ENCODE measurements around the gene PPP2R3B.
"Not testable (repeated sequence)": the region's sequence is repeated elsewhere in the genome, so short reads cannot be mapped to it uniquely, and the experiment has no call there.

Gene PPP2R3B

DNA sequence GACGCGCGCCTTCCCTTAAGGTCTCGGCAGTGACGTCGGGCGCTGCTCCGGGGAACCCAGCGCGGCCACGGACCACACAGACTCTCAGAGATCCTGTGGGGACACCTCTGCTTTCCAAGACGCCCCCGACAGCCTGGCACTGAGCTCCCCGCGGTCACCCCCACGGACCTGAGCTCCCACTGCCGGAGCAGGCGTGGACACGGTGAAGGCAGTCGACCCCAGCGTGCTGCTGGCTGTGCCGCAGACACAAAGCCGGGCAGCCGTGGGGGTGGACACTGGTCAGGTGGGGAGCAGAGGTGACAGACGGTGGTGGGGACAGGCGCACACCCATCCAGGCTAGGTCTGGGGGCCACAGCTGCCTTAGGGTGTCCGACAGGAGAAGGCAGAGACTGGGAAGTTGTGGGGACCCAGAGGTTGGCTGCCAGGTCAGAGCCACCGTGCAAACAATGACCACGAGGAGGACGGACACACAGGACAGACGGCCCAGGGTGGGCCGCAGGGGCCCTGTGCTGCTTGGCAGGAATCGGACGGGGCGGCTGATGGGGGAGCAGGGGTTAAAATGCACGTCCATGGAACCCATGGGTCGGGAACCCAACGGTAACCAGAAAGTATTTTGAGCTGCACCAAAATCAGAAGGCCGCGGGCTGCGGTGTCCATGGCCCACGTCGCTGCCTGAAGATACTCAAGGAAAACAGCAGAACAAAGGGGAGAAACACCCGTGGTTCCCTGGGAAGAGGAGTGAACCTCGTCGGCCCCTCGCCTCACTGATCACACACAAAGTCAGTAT lies 51.5 kb downstream of the PPP2R3B start:
- DNase-seq, result no peak

DNA sequence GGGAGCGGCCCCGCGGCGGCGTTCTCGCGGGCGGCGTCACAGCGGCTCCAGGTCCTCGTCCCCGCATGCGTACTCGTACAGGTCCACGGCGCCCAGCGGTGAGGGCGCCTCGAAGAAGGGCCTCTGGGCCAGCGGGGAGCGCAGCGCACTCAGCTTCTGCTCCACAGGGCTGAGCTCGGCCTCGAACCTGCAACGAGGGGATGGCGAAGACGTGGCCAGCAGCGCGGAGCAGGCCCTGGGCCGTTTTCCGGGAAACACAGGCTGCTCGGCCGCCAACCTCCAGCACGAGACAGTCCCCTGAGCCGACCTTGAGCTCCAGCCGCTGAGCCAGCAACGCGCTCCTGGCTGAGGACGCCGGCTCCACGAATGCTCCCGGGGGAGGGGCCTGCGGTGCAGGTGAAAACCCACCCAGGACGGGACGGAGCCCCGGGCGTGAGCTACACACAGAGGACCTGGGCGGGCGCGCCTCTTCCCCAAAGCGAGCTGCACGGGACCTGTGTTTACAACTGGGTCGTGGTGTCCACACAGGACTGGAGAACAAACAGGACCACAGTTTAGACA lies 52.3 kb downstream of the PPP2R3B start:
- no peak for DNase-seq

DNA sequence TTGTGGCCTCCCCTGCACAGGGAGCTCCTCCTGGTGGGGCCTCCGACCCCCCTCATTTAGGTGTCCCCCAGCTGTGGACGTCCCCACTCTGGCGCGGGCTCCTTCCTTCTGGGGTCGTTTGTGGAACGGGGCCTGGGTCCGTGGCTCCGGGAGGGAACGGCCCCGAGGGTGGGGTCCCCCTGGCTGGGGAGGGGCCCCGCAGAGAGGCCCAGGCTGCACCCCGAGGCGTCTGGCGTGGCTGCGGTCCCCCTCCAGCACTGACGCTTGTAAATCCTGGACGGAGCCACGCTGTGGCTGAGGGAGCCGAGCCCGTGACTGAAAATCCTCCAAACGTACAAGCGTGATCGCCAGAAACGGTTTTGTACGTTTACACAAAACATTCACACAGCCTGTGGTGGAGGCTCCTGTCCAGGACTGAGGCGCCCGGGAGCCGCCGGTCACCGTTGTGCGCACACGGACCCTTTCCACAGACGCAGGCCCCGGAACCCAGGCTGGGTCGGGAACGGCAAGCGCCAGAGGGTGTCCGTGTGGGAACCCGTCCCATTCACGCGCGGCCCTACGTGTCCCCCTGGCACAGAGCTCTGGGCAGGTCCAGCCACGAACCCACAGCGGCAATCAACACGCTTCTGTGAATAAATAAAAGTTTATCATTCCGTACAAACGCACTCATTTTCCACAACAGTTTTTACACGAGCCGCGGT lies 52.9 kb downstream of the PPP2R3B start:
- no peak for DNase-seq

DNA sequence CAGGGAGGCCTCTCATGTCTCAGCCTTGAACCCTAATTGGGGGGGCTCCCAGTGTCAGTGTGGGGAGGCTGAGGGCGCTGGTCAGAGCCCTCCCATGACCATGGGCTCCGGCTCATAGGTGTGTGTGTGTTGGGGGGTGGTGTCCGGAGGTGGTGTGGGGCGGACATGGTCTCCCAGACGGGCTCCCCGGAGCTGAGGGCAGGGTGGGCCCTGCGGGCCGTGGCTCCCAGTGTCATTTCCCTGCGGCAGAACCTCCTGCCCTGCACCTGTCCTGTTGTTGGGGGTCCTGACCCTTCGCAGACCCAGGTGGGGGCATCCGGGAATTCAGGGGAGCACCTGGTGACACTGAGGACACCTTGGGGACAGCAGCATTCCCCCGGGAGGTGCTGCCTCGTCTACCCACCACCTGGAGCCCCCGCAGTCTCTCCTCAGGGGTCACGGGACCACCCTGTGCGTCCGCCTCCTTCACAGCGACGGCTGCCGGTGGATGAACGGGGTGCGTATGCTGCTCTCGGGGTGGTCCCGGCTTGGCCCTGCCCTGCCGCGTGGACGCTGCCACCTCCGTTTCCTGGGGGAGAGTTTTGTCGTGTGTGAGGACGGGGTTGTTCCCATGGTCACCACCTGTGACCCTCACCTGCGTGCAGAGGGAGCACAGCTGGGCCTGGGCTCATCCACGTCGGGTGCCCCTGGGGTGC lies 53.6 kb downstream of the PPP2R3B start:
- no peak for DNase-seq

DNA sequence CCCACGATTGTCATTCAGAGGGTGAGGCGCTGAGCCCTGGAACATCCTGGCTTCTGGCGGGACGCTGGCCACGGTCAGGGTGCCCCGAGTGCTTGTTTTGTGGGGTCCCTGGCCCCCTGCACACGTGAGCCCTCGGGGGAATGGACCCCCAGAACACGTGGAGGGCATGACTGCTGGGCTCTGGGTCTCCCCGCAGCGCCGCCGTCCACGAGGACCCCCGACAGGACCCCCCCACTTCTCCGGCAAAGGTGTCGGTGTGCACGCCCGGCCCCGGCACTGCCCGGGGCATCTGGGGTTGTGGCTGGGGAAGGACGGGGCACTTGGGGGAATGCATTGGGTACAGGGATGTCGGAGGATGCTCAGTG lies 54.2 kb downstream of the PPP2R3B start:
- DNase-seq, result no peak

DNA sequence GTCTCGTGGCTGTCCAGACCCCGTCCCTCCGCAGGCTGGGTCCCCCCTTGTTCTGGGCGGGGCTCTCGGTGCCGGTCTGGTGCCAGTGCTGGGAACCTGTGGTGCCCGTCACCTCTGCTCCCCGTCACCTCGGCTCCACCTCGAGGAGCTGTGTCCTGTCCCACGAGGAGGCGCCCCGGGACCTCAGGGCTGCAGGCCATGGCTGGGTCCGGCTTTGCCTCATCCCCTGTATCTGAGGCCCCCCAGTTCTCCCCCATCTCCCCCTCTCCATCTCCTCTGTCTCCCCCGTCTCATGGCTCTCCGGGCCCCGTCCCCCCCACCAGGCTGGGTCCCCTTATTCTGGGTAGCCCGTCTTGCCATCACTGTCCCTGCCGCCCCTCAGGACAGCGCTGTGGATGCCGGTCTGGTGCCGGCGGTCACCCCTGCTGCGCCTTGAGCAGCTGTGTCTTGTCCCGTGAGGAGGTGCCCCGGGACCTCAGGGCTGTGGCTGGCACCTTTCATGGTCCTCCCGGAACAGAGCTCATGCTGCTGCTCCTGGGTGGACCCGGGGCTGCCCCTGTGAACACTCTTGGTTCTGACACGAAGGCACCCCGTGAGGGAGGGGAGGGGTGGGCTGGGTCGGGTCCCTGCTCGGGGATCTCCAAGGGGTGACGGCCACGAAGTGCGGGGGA lies 54.7 kb downstream of the PPP2R3B start:
- DNase-seq, result no peak

DNA sequence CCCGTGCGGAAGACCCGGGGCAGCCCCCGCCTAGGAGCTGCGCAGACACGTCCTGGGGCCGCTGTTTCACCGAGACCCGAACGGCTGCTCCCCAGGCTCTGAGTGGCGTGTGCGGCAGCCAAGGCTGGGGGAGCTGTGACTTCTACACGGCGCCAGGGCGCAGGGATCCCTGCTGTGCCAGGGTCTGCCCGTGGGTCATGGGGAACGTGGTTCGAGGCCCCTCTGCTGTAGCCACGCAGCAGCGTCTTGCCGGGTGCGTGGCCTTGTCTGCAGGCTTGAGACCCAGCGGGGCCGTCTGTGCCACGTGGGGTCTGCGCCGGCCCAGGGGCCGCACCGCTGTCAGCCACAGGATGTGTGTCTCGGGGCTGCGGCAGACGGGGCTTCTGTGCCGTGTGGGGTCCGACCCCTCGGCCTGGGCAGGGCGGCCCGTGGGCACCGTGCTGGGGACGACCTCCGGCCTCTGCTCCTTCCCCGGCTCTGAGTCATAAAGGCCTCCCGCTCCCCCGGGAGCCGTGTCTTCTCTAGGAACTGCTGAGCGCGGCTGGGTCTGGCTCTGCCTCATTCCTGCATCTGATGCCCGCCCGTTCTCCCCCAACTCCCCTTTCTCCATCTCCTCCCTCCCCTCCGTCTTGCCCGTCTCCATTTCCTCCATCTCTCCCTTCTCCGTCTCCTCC lies 55.4 kb downstream of the PPP2R3B start:
- DNase-seq, result peak in 1 of 2 experiments; percentile 63

DNA sequence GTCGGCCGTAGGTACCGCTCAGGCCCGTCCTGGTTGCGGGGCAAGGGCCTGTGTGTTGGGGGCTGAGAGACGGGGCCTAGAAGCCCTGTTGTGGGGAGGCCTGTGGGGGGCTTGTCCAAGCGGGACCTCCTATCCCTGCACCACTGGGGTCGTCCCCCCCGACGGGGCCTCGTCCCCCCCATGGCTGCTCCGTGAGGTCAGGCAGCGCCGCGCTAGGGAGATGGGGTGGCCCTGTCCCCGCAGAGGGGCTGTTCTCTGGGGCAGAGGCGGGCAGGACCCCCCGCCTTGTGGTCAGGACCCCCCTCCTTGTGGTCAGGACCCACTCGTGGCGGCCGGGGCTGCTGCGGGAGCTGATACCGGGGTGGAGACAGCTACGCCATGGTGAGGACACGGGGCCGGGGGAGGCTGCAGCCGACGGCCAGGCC lies 56.0 kb downstream of the PPP2R3B start:
- no peak for DNase-seq

DNA sequence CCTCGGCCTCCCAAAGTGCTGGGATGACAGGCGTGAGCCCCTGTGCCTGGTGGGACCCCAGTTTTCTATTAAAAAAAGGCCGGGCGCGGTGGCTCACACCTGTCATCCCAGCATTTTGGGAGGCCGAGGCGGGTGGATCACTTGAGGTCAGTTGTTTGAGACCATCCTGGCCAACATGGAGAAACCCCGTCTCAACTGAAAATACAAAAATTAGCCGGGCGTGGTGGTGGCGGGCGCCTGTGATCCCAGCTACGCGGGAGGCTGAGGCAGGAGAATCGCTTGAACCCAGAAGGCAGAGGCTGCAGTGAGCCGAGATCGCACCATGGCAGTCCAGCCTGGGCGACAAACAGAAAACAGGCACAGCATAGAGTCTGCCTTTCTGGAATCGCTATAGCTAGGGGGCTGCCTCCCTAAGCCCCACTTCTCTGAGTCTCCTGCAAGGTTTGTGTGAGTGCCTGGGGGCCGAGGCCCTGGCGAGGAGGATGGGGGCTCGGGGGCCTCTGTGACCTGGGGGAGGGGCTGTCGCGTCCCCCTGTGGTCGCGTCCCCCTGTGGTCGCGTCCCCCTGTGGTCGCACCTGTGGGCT lies 56.5 kb downstream of the PPP2R3B start:
- DNase-seq, result not testable (repeated sequence)

DNA sequence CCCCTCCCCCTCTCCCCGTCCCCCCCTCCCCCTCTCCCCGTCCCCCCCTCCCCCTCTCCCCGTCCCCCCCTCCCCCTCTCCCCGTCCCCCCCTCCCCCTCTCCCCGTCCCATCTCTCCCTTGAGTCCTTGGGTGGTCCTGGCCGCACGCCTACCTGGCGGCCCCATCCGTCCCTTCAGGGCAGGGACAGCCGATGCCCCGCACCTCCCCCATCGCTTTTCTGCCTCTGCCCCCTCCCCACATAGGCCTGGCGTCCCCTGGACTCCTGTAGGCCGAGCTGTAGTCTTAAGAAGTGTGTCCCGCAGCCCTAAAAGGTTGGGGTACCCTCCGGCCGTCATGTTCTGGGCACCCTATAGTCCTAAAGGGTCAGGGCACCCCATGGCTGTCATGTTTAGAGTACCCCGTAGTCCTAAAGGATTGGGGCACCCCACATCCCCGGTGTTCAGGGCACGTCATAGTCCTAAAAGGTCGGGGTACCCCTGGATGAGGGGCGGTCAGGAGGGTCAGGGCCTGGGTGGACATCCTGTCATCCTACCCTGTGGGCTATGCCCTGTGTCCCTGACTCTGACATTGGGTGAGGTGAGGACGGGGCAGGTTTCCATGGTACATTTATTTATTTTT lies 57.3 kb downstream of the PPP2R3B start:
- DNase-seq, result no peak

DNA sequence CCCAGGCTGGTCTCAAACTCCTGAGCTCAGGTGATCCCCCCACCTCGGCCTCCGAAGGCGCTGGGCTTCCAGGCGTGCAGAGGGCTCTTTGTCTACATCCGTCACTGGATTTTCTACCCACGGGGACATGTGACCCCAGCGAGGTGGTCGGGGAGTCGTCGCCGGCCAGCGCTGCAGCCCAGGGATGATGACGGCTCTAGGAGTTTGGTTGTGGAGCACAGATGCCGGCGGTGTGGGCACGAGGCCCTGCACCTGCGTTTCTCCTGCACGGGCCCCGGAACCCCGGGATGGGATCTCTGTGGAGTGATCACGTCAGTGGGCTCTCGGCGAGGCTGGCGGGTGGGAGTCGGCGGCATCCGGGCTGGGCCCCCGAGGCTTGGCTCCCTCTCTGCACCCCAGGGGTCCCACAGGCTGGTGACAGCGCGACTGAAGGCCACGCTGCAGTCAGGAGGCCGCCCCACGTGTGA lies 59.0 kb downstream of the PPP2R3B start:
- DNase-seq, result no peak

DNA sequence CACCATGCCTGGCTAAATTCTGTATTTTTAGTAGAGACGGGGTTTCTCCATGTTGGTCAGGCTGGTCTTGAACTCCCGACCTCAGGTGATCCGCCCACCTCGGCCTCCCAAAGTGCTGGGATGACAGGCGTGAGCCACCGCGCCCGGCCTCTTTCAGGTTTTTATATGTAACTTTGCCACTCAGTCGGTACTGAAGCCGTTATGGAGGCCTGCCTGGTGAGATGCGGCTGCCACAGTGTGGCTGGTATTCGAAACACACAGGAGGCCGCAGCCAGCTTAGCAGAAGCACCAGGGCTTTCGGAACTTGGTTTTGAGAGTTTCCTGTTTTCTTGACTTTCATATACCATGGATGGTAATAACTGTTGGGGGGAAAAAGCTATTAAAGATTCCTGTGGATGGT lies 62.0 kb downstream of the PPP2R3B start:
- DNase-seq, result not testable (repeated sequence)

DNA sequence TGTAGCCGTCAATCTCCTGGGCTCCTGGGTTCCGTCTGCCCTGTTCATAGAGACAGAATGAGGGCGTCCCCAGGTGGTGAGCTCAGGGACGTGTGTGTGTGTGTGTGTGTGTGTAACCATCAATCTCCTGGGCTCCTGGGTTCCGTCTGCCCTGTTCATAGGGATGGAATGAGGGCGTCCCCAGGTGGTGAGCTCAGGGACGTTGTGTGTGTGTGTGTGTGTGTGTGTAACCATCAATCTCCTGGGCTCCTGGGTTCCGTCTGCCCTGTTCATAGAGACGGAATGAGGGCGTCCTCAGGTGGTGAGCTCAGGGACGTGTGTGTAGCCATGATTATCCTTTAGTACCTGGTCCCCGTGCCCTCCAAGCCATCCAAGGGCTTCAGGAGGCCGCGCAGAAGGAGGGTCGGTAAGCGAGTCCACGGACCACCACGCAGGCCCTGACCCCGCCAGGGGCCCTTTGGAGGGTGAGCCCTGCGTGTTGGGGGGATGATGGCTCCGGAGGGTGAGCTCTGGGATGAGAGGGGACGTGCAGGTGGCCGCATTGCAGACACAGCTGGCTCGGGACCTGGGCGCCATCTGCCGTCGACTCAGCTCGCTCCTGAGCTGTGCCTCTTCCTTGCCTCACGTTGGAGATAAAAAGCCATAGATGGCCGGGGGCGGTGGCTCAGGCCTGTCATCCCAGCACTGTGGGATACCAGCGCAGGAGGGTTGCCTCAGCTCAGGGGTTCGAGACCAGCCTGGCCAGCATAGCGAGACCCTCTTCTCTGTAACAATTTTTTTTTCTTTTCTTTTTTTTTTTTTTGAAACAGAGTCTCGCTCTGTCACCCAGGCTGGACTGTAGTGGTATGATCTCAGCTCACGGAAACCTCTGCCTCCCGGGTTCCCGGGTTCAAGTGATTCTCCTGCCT lies 62.7 kb downstream of the PPP2R3B start:
- DNase-seq, result no peak

DNA sequence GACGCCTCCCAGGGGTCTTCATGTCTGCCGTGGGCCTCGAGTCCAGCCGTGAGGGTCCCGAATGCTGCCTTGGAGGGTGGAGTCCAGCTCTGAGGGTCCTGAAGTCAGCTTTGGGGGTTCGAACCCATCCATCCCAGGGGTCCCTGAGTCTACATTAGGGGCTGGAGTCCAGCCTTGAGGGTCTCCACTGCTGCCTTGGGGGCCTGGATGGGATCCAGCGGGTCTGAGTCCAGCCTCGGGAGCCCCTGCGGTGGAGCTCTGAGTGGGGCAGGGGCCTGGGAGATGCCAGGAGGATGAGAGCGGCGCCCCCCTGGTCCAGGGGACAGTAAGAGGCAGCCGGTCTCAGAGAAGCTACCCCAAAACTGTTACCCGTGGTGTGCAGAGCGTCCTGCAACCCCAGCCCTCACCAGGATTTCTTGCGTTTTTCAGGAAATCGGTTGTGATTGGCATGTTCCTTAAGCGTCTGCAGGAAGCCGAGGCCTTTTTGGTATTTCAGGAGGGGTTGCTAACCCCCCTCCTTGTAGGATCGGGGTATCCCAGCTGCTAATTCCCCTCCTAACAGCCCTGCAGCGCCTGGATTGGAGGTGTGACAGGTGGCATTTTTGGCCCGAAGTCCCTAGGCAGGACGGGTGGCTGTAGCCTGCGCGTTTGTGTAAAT lies 66.5 kb downstream of the PPP2R3B start:
- no peak for DNase-seq

DNA sequence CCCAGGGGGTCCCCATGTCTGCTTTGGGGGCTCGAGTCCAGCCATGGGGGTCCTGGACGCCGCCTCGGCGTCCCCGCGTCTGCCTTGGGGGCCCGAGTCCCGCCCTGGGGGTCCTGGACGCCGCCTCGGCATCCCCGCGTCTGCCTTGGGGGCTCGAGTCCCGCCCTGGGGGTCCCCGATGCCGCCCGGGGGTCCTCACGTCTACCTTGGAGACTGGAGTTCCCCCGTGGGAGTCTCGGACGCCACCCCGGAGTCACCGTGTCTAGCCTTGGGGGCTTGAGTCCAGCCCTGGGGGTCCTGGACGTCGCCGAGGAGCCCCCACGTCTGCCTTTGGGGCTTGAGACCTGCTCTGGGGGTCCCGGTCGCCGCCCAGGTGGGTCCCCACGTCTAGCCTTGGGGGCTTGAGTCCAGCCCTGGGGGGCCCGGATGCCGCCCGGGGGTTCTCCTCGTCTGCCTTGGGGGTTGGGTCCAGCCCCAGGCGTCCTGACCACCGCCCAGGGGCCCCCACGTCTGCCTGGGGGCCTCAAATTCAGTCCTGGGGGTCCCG lies 67.1 kb downstream of the PPP2R3B start:
- DNase-seq, result no peak

DNA sequence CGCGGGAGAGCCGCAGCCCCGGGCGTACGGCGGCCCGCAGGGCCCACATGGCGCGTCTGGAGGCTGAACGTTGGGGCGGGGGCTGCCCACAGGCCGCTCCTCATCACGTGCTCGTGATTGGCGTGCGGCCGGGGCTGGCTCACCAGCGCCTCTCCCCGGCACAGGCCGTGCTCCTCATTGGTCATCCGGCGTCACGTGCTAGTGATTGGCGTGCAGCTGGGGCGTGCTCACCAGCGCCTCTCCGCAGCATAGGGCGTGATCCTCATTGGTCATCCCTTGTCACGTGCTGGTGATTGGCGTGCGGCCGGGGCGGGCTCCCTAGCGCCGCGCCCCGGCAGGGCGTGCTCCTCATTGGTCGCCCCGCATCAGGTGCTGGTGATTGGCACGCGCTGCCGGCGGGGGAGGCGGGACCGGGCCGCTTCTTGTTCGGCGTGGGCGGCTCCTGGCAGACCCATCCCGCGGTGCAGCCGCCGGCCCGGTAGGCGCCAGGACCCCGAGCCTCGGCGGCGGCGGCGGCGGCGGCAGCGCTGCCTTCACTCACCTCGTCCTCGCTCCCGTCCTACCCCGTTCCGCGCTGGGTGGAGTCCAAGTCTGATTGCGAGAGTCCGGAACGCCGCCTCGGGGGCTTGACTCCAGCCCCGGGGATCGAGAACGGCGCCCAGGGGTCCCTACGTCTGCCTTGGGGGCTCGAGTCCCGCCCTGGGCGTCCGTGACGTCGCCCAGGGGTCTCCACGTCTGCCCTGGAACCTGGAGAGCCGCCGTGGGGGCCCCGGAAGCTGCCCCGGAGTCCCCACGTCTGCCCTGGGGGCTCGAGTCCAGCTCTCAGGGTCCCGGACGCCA lies 67.7 kb downstream of the PPP2R3B start, which contains the start of gene GTPBP6:
Gene GTPBP6 (minus strand): TSS at position 58 of the 840 bp plus-strand sequence. CDS start 9 bp downstream, at position 49.
- no peak for DNase-seq

DNA sequence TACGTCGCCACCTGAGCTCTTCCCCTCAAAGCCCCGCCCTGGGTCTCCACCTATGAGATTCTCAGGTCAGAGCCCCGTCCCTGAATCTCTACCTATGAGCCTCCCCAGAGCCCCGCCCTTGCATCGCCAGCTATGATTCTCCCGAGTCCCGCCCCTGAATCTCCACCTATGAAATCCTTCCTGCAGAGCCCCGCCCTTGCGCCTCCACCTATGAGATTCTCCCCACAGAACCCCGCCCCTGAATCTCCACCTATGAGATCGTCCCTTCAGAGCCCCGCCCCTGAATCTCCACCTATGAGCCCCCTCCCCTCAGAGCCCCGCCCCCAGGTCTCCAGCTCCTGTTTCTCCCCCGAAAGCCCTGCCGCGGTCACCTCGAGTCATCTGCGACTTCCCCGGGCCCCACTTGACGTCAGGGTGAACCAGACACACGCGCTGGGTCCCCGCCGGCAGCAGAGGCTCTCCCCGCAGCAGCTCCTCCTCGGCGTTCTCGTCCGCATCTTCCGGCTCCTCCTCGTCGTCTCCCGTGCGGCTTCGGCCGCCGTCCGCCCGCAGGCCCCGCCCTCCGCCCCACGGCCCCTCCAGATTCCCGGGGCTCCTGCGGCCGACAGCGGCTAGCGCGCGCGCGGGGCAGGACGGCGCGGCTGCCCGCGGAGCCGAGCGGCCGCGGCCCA lies 68.5 kb downstream of the PPP2R3B start:
- no peak for DNase-seq

All from NCI-H526 (cell line).